B cell (primary cell): ENCODE results near the gene SPEN. TPM values are rescaled to one million over a fixed set of nuclear protein-coding genes. Genes with fewer than 3 reads are reported as not detected.

Experiments used
- ATAC-seq: fragments of 200-7000 bp; cut with Tn5 transposase; one replicate; pipeline ENCODE4 v1.10.0; 2021; ENCODE audit warnings: low read depth, mild to moderate bottlenecking, moderate number of reproducible peaks, moderate library complexity
- CTCF ChIA-PET: fragments of 350-600 bp; sonication (Branson Sonifier 250); formaldehyde crosslinking; loops from one replicate; lab custom pipeline; 2021; ENCODE audit warnings: antibody characterized with exemption, inconsistent platforms; lab: Charles Lee
- POLR2A ChIA-PET: fragments of 350-600 bp; sonication (Branson Sonifier 250); formaldehyde crosslinking; loops from one replicate; lab custom pipeline; 2021; ENCODE audit warnings: antibody characterized with exemption; lab: Charles Lee
- DNase-seq: peaks from one replicate; pipeline ENCODE4 v3.0.0; 2013
- H2AFZ ChIP-seq: 2 replicates; pipeline ENCODE4 v1.6.1; 2012; ENCODE audit warnings: mild to moderate bottlenecking, low read depth, low read length; ENCODE audit not compliant: insufficient read depth, poor library complexity, severe bottlenecking
- H3K27ac ChIP-seq, 2 donors: 1 replicate in 1 of 2; 2 replicates in 1 of 2; pipeline ENCODE4 v1.5.1; 2012 to 2013; ENCODE audit warnings: low read length in 2 of 2, mild to moderate bottlenecking in 2 of 2, moderate library complexity in 1 of 2
- H3K27me3 ChIP-seq, 4 experiments: fragments of 200-600 bp in 1 of 4; sonication (generic) in 1 of 4; replicated peaks in 1 of 4; 1 replicate in 2 of 4; 2 replicates in 2 of 4; pipeline versions ENCODE4 v1.6.1 to v1.7.0; 2013 to 2016; ENCODE audit warnings: low read length in 3 of 4, mild to moderate bottlenecking in 2 of 4, mixed read lengths in 1 of 4, moderate library complexity in 1 of 4; ENCODE audit not compliant: insufficient read depth in 4 of 4, control insufficient read depth in 3 of 4; ENCODE audit errors: control extremely low read depth in 1 of 4
- H3K36me3 ChIP-seq, 2 experiments: replicated peaks in 1 of 2; 1 replicate in 1 of 2; 2 replicates in 1 of 2; pipeline versions ENCODE4 v1.6.1 to v1.7.1; 2013; ENCODE audit warnings: low read length in 1 of 2; ENCODE audit not compliant: insufficient read depth in 2 of 2, control insufficient read depth in 1 of 2; ENCODE audit errors: control extremely low read depth in 1 of 2, extremely low read depth in 1 of 2
- H3K4me1 ChIP-seq, 2 donors: fragments of 200-600 bp in 1 of 2; sonication (generic) in 1 of 2; 1 replicate in 1 of 2; 2 replicates in 1 of 2; pipeline versions ENCODE4 v1.5.1 to v1.6.1; 2013 to 2017; ENCODE audit warnings: low read length in 2 of 2; ENCODE audit not compliant: control insufficient read depth in 2 of 2, insufficient read depth in 2 of 2
- H3K4me2 ChIP-seq: replicated peaks from 2 replicates; pipeline ENCODE3; 2012; ENCODE audit warnings: mild to moderate bottlenecking, low read depth, low read length; ENCODE audit not compliant: poor library complexity, severe bottlenecking
- H3K4me3 ChIP-seq, 5 experiments: fragments of 200-600 bp in 1 of 5; sonication (generic) in 1 of 5; 1 replicate in 3 of 5; 2 replicates in 2 of 5; pipeline versions ENCODE4 v1.5.1 to v1.7.0; 2011 to 2016; ENCODE audit warnings: low read length in 4 of 5, mild to moderate bottlenecking in 4 of 5, low read depth in 2 of 5, control low read depth in 1 of 5, moderate library complexity in 1 of 5; ENCODE audit not compliant: insufficient read depth in 1 of 5; ENCODE audit errors: control extremely low read depth in 1 of 5, extremely low read depth in 1 of 5
- H3K79me2 ChIP-seq: fragments of 200-600 bp; sonication (generic); one replicate; pipeline ENCODE4 v1.6.0; 2016; ENCODE audit warnings: low read length; ENCODE audit not compliant: control insufficient read depth, insufficient read depth
- H3K9ac ChIP-seq: fragments of 200-600 bp; sonication (generic); 2 replicates; pipeline ENCODE4 v1.6.1; 2017; ENCODE audit warnings: mild to moderate bottlenecking, low read length, moderate library complexity
- H3K9me3 ChIP-seq, 3 donors: one replicate each; pipeline versions ENCODE4 v1.6.1 to v1.7.1; 2013; ENCODE audit warnings: low read length in 2 of 3; ENCODE audit not compliant: control insufficient read depth in 2 of 3, insufficient read depth in 1 of 3; ENCODE audit errors: control extremely low read depth in 1 of 3
- H4K20me1 ChIP-seq: 2 replicates; pipeline ENCODE4 v1.6.0; 2012; ENCODE audit warnings: mild to moderate bottlenecking, low read length; ENCODE audit not compliant: insufficient read depth, control insufficient read depth, poor library complexity, severe bottlenecking
- H3K27ac Mint-ChIP-seq: one replicate; pipeline ENCODE4 v1.8.0; 2021; ENCODE audit warnings: mixed read lengths
- H3K27me3 Mint-ChIP-seq: one replicate; pipeline ENCODE4 v1.8.0; 2021; ENCODE audit warnings: mixed read lengths
- H3K4me1 Mint-ChIP-seq: one replicate; pipeline ENCODE4 v1.8.0; 2021; ENCODE audit warnings: mixed read lengths
- H3K4me3 Mint-ChIP-seq: one replicate; pipeline ENCODE4 v1.8.0; 2021; ENCODE audit warnings: mixed read lengths
- H3K9me3 Mint-ChIP-seq: one replicate; pipeline ENCODE4 v1.8.0; 2022; ENCODE audit warnings: mixed read lengths; ENCODE audit not compliant: insufficient read depth
- CTCF ChIP-seq: fragments of 200-600 bp; IDR thresholded peaks from one replicate; pipeline ENCODE4 v1.8.0; 2022; ENCODE audit warnings: antibody characterized with exemption, mild to moderate bottlenecking
- EZH2 ChIP-seq: IDR thresholded peaks from 2 replicates; pipeline ENCODE4 v1.6.1; 2012; ENCODE audit warnings: borderline replicate concordance, low read depth, mild to moderate bottlenecking, moderate library complexity, low read length; ENCODE audit not compliant: insufficient read depth, poor library complexity, severe bottlenecking
- WGBS: methylation state at CpG from one replicate; pipeline ENCODE4 v1.1.5; 2013; ENCODE audit warnings: missing lambda C conversion rate; ENCODE audit not compliant: insufficient coverage; 5-methylcytosine and 5-hydroxymethylcytosine counted together
- intact Hi-C: fragments of 100-400 bp; cut with micrococcal nuclease; formaldehyde crosslinking; loops from one replicate; pipeline ENCODE4 v1.10.0; 2022
- polyA plus RNA-seq: library from polyadenylated mRNA; depleted of rRNA; stranded (reverse); fragments of >200 nt; gene quantifications from 2 replicates; pipeline ENCODE4 v1.2.3, GENCODE V29; 2012
- total RNA-seq, 2 donors: library from RNA; stranded (reverse); fragments of 120-200 nt in 1 of 2; gene quantifications; 1 replicate in 1 of 2; 2 replicates in 1 of 2; pipeline versions ENCODE4 v1.2.3 to v1.2.4, GENCODE V29; 2013 to 2022

Gene SPEN
- total and polyA plus RNA-seq, 2 donors (not counting 1 experiment from before 2014, with no cell fraction given): 29.1 to 126 TPM

DNA sequence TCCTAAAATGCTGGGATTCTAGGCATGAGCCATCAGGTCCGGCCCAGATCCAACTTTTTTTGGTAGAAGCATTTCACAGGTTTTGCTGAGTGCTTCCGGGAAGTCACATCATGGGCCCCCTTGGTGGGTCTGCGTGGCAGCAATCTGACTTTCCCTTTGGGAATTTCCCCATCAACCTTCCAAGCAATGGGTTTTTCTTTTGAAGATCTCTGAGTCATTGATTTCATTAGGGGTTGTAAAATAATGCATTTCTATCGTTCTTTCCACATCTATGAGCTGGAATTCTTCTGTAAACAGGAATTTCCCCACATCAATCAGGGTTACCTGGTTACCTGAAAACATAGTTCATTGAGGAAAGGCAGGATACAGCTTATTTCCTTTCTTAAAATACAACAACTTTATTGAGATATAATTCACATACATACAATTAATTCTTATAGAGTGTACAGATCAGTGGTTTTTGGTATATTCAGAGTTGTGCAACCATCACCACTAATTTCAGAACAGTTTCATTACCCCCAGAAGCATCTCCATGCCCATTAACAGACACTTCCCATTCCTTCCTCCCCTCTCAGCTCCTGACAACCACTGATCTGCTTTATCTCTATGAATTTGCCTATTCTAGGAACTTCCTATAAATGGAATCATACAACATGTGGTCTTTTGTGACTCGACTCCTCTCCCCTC lies 138.2 kb downstream of the SPEN start:
- Histone ChIP-seq H3K79me2 (no peaks in the 10 kb centered on the region), H3K4me3 (no peak overlapping the region), H3K36me3 (no peaks in the 10 kb centered on the region), H2AFZ (no peak overlapping the region), H3K4me2 (no peak overlapping the region), H3K9me3 (no peaks in the 10 kb centered on the region), H3K9ac (no peak overlapping the region), H4K20me1 (no peaks in the 10 kb centered on the region), H3K4me1 (no peaks in the 10 kb centered on the region), H3K27me3 (peaks cover 0 to 4% (median under 1%) of the 10 kb centered on the region in 4 experiments), H3K27ac (no peak overlapping the region)
- no peak for DNase-seq
- Mint-ChIP-seq H3K4me3 (no peak overlapping the region), H3K9me3 (no peaks in the 10 kb centered on the region), H3K27me3 (no peaks in the 10 kb centered on the region), H3K27ac (no peak overlapping the region), H3K4me1 (no peaks in the 10 kb centered on the region)
- TF ChIP-seq CTCF: no peak
- no peak for TF ChIP-seq EZH2
- 56% methylated on average over 3 of the region's 5 CpGs for WGBS
- ATAC-seq: no peak
- CTCF ChIA-PET: interaction anchor here (2.0 kb wide), 1 partner anchor 10 kb away, joined by 5 read pairs; the partner anchor contains the start of gene ZBTB17
- POLR2A ChIA-PET: no interaction called here
- intact Hi-C loops: no loop called here
